Right ventricle myocardium inferior (tissue), 1 donor: ENCODE measurements around the gene KIFC1. TPM values are rescaled to one million over a fixed set of nuclear protein-coding genes. Genes with fewer than 3 reads are reported as not detected.
A peak's percentile ranks its signal among the peaks of the same experiment; 100 is the strongest.

Experiments
- ATAC-seq: fragments of 200-7000 bp; cut with Tn5 transposase; one replicate; pipeline ENCODE4 v1.9.1; 2020; ENCODE audit warnings: mild to moderate bottlenecking, moderate library complexity
- DNase-seq: peaks from one replicate; pipeline ENCODE4 v3.0.0; 2021; ENCODE audit errors: missing footprints
- intact Hi-C: fragments of 100-400 bp; cut with DNase I; formaldehyde crosslinking; loops from one replicate; pipeline ENCODE4 v1.11.0; 2022
- total RNA-seq: library from RNA; stranded (reverse); fragmentation: NEBNext Ultra II Directional; extraction: Animal tissue kit (Norgen Biotek cat#: 25700); gene quantifications from one replicate; pipeline ENCODE4 v1.2.1, GENCODE V29; 2021
- donor health status: DM: no; HTN: yes; CAD: no; lungs with severe emphysema.

Gene KIFC1
- total RNA-seq, 1 donor from 2014 or later, result 1.3 TPM

- ATAC-seq (no peak), DNase-seq (peak; percentile 72)
These were observed 39.6 kb downstream of the KIFC1 start for GRCh38 chr6:33430991-33431879.

GRCh38 chr6:33431880-33432541 is 40.4 kb downstream of the KIFC1 start:
- intact Hi-C loops, result no loop called here
- ATAC-seq, result no peak

More at GRCh38 chr6:33430991-33431879, 39.6 kb downstream of the KIFC1 start:
- intact Hi-C loops, result no loop called here

GRCh38 chr6:33432546-33432945 is 40.9 kb downstream of the KIFC1 start:
- no peak for ATAC-seq
- intact Hi-C loops, result no loop called here

More at GRCh38 chr6:33431880-33432541, 40.4 kb downstream of the KIFC1 start:
- peak; percentile 56 for DNase-seq

DNA sequence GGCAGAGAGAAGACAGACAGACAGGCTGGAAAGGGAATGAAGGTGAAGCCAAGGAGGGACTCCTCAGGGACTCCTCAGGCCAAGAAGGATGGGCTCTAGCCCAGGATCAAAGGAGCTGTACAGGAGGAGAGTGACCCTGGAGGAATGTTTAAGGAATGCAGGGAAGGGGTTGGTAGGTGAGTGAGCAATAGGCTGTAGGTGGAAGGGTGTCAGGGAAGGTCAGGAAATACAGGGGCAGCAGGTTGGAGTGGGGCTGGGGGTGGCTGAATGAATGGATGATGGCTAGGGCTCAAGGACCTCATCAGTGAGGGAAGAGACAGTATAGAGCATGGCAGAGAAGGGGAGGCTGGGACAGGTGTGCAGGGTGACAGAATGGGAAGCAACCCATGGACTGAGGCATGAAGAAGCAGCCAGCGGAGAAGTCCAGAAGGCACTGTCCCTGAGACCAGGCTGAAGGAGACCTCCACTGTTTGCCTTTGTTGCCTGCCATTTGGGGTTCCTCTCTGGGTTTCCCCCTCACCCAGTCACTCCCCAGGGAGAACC is 41.4 kb downstream of the KIFC1 start:
- DNase-seq (no peak), ATAC-seq (no peak)
- intact Hi-C loops, result no loop called here

More at GRCh38 chr6:33432546-33432945, 40.9 kb downstream of the KIFC1 start:
- peak; percentile 26 for DNase-seq

DNA sequence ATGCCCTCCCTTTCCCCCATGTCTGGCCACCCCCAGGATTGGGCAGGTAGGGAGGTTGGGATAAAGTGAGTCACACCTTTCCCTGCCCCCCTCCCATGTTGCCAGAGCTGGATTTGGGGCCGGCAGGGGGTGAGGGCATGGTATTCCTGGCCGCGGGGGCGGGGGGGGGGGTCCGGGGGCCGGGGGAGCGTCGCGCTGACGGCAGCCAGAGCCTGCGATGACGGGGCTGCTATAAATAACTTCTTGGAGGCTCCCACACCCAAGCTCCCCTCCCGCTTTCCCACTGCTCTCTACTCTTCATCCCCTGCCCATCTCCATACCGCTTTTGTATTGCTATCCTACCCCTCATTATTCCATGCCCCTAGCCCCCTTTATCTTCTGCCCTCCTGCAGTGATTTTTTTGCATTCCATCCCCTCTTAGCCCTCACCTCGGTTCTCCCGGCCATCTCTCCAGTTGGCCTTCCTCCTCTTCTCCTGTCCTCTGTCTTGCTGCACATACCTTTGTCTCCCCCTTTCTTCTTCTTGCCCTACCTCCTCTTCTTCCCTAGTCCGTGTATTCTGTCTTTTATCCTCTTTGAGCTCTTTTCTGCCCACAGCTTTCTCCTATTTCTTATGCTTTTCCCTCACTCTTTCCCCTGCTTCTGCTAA is 42.0 kb downstream of the KIFC1 start:
- peak; percentile 18 for DNase-seq
- intact Hi-C loops, result no loop called here

DNA sequence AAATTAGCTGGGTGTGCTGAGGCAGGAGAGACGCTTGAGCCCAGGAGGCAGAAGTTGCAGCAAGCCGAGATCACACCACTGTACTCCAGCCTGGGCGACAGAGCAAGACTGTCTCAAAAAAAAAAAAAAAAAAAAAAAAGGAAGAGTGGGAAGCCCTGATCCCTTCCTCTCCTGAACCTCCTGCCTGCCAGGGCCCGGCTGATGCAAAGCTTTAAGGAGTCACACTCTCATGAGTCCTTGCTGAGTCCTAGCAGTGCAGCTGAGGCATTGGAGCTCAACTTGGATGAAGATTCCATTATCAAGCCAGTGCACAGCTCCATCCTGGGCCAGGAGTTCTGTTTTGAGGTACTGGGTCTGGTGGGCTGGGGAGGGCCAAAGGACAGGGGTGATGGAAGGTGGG is 43.3 kb downstream of the KIFC1 start:
- ATAC-seq (no peak), DNase-seq (no peak)
- intact Hi-C loops, result no loop called here

More for the DNA sequence above, 42.0 kb downstream of the KIFC1 start:
- no peak for ATAC-seq

DNA sequence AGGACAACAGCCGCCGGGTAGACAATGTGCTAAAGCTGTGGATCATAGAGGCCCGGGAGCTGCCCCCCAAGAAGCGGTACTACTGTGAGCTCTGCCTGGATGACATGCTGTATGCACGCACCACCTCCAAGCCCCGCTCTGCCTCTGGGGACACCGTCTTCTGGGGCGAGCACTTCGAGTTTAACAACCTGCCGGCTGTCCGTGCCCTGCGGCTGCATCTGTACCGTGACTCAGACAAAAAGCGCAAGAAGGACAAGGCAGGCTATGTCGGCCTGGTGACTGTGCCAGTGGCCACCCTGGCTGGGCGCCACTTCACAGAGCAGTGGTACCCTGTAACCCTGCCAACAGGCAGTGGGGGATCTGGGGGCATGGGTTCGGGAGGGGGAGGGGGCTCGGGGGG is 46.0 kb downstream of the KIFC1 start:
- no peak for ATAC-seq
- DNase-seq, result no peak
- intact Hi-C loops, result no loop called here

- intact Hi-C loops, result no loop called here
- no peak for ATAC-seq
These were observed 47.5 kb downstream of the KIFC1 start for GRCh38 chr6:33438978-33439594.

DNA sequence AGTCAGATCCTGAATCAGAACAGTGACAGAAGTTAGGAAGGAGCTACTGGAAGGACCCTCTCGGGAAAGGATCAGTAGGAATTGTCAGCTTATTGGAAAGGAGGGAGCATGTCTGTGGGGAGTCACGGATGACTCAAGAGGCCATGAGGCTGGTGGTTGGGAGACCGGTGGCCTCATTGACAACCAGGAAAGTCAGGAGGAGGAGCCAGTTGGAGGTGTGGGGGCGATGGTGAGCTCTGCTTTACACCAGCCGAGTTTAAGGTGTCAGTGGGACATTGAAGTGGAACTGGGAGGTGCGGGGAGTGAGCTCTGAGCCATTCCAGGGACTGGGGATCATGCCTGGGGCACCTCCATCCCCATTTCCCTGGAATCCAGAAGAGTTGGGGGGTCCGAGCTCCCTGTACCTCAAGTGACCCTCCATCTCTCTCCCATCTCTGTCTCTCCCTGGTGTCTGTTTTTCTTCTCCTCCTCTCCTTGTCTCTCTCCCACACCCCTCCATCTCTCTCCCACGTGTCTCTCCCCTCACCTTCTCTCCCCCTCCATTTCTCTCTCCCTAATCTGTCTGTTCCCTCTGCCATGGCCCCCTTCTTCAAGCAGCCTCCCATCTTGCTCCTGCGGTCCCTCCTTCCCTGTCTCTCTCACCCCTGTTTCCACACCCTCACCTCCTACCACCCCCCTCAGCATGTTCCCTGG is 48.5 kb downstream of the KIFC1 start:
- intact Hi-C loops, result no loop called here
- DNase-seq (no peak), ATAC-seq (no peak)

More at GRCh38 chr6:33438978-33439594, 47.5 kb downstream of the KIFC1 start:
- DNase-seq, result no peak

- intact Hi-C loops, result no loop called here
- ATAC-seq, result no peak
- no peak for DNase-seq
These were observed 49.2 kb downstream of the KIFC1 start for GRCh38 chr6:33440649-33441309.

- intact Hi-C loops, result no loop called here
- DNase-seq, result no peak
- ATAC-seq, result no peak
These were observed 49.8 kb downstream of the KIFC1 start for GRCh38 chr6:33441457-33441856.

- DNase-seq (no peak), ATAC-seq (no peak)
- intact Hi-C loops, result no loop called here
These were observed 50.7 kb downstream of the KIFC1 start for GRCh38 chr6:33442283-33442682.

- ATAC-seq (no peak), DNase-seq (no peak)
- intact Hi-C loops, result no loop called here
These were observed 51.4 kb downstream of the KIFC1 start for GRCh38 chr6:33443025-33443424.

- no peak for DNase-seq
- intact Hi-C loops, result no loop called here
These were observed 52.2 kb downstream of the KIFC1 start for GRCh38 chr6:33443619-33444504.

GRCh38 chr6:33445119-33445603 is 53.5 kb downstream of the KIFC1 start:
- ATAC-seq (no peak), DNase-seq (no peak)
- intact Hi-C loops, result no loop called here

More at GRCh38 chr6:33443619-33444504, 52.2 kb downstream of the KIFC1 start:
- ATAC-seq, result no peak

DNA sequence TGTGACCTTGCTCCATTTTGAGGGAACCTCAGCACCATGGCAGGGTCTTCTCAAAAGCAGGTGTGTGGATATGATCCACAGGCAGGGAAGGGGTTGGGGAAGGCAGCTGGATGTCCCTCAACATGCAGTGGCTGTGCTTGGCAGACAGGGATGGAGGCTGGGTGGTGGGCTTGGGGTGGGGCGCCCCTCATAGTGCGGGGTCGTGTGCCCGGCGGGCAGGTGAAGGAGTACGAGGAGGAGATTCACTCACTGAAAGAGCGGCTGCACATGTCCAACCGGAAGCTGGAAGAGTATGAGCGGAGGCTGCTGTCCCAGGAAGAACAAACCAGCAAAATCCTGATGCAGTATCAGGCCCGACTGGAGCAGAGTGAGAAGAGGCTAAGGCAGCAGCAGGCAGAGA is 54.7 kb downstream of the KIFC1 start:
- intact Hi-C loops, result no loop called here
- ATAC-seq, result no peak
- no peak for DNase-seq

GRCh38 chr6:33450434-33450833 is 58.8 kb downstream of the KIFC1 start:
- intact Hi-C loops, result no loop called here
- DNase-seq (no peak), ATAC-seq (no peak)
